H1 (cell line): ENCODE data around the gene ESYT2. TPM values are rescaled to one million over a fixed set of nuclear protein-coding genes. Genes with fewer than 3 reads are reported as not detected.

Experiments
- ATF3 ChIP-seq: IDR thresholded peaks from 2 replicates; pipeline ENCODE4 v1.6.1; 2011; ENCODE audit warnings: low read depth, mild to moderate bottlenecking, low read length; ENCODE audit not compliant: insufficient read depth
- BACH1 ChIP-seq: IDR thresholded peaks from 2 replicates; pipeline ENCODE4 v1.6.1; 2012; ENCODE audit warnings: low read length, improper control_type of control experiment
- CHD1 ChIP-seq: IDR thresholded peaks from 2 replicates; pipeline ENCODE4 v1.6.1; 2012; ENCODE audit warnings: low read depth, low read length, improper control_type of control experiment
- EGR1 ChIP-seq: IDR thresholded peaks from 2 replicates; pipeline ENCODE4 v1.6.1; 2011; ENCODE audit warnings: low read depth, low read length, borderline replicate concordance
- RNF2 ChIP-seq: fragments of 200-900, 300-1000 bp; sonication (generic); IDR thresholded peaks from 2 replicates; pipeline ENCODE4 v1.7.1; 2016; ENCODE audit warnings: borderline replicate concordance, low read depth, mild to moderate bottlenecking, antibody characterized with exemption, low read length; ENCODE audit not compliant: poor library complexity, severe bottlenecking; ENCODE audit errors: missing control alignments
- TAF1 ChIP-seq: IDR thresholded peaks from 2 replicates; pipeline ENCODE4 v1.6.1; 2011; ENCODE audit warnings: mild to moderate bottlenecking, low read depth, low read length
- TEAD4 ChIP-seq: IDR thresholded peaks from 2 replicates; pipeline ENCODE4 v1.6.1; 2012; ENCODE audit warnings: low read depth, low read length, inconsistent platforms, mixed read lengths
- polyA plus RNA-seq, 7 experiments: library from polyadenylated mRNA; depleted of rRNA in 3 of 7; stranded (reverse) in 5 of 7; unstranded in 2 of 7; fragments of >200 nt in 5 of 7; fragments of 200-250 nt in 2 of 7; gene quantifications; 1 replicate in 5 of 7; 2 replicates in 1 of 7; 4 replicates in 1 of 7; pipeline versions ENCODE4 v1.2.1 to v1.2.3, GENCODE V29; 2011 to 2013; ENCODE audit warnings: missing spikeins in 2 of 7, mixed read lengths in 2 of 7
- total RNA-seq: library from RNA; stranded (reverse); fragmentation: NEBNext Ultra II Directional; extraction: Animal tissue kit (Norgen Biotek cat#: 25700); gene quantifications from 2 replicates; pipeline ENCODE4 v1.2.1, GENCODE V29; 2021
- TF ChIP-seq, protein P1 (sequence below): fragments of 300-600 bp; sonication (generic); IDR thresholded peaks from 2 replicates; pipeline ENCODE4 v1.7.1; 2012; ENCODE audit warnings: low read length, moderate library complexity, mild to moderate bottlenecking, inconsistent platforms; ENCODE audit not compliant: insufficient replicate concordance

Gene ESYT2
- total and polyA plus RNA-seq, 2 of the 8 experiments (the other 6 are each of a cell fraction or from before 2014, with no cell fraction given) = 27.0 to 37.5 TPM

DNA sequence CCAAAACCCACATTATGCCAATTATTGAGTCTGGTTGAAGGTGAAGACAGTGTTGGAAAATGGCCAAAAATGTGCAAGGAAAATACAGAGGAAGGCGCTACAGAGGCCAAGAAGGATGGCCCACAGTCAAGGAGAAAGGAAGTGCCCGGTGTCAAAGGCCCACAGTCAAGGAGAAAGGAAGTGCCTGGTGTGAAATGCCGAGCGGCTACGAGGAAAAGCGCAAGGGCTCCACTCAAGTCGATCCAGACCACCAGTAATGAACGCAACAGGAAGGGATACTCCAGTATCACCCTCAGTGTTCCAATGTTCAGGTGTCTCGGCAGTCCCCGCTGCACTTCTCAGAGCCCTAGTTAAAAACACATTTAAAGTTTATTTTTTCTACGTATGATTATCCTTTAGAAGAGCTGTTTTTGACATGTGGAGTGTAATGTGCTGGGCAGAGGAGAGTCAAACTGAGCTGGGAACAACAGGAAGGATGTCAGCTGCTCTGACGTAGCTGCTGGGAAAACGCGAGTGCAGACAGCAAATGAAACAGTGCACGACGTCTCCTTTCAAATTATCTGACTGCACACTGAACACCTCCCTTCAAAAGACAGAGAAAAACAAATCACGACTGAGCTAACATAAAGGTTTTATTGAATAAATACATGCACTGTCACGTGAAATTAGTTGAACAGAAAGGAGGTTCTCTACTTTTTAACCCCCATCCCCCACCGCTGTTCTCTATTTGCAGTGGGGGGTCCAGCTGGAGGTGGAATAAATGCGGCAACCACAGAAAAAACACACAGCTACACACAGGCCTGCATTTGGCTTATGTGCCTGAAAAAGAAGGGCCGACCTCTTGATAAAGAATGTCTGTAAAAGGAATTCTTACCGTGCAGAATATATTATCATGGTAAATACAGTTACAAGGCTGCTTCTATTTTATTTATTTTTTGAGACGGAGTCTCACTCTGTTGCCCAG, 98.6 kb downstream of the ESYT2 start (continued):
- TF ChIP-seq, protein P1, sequence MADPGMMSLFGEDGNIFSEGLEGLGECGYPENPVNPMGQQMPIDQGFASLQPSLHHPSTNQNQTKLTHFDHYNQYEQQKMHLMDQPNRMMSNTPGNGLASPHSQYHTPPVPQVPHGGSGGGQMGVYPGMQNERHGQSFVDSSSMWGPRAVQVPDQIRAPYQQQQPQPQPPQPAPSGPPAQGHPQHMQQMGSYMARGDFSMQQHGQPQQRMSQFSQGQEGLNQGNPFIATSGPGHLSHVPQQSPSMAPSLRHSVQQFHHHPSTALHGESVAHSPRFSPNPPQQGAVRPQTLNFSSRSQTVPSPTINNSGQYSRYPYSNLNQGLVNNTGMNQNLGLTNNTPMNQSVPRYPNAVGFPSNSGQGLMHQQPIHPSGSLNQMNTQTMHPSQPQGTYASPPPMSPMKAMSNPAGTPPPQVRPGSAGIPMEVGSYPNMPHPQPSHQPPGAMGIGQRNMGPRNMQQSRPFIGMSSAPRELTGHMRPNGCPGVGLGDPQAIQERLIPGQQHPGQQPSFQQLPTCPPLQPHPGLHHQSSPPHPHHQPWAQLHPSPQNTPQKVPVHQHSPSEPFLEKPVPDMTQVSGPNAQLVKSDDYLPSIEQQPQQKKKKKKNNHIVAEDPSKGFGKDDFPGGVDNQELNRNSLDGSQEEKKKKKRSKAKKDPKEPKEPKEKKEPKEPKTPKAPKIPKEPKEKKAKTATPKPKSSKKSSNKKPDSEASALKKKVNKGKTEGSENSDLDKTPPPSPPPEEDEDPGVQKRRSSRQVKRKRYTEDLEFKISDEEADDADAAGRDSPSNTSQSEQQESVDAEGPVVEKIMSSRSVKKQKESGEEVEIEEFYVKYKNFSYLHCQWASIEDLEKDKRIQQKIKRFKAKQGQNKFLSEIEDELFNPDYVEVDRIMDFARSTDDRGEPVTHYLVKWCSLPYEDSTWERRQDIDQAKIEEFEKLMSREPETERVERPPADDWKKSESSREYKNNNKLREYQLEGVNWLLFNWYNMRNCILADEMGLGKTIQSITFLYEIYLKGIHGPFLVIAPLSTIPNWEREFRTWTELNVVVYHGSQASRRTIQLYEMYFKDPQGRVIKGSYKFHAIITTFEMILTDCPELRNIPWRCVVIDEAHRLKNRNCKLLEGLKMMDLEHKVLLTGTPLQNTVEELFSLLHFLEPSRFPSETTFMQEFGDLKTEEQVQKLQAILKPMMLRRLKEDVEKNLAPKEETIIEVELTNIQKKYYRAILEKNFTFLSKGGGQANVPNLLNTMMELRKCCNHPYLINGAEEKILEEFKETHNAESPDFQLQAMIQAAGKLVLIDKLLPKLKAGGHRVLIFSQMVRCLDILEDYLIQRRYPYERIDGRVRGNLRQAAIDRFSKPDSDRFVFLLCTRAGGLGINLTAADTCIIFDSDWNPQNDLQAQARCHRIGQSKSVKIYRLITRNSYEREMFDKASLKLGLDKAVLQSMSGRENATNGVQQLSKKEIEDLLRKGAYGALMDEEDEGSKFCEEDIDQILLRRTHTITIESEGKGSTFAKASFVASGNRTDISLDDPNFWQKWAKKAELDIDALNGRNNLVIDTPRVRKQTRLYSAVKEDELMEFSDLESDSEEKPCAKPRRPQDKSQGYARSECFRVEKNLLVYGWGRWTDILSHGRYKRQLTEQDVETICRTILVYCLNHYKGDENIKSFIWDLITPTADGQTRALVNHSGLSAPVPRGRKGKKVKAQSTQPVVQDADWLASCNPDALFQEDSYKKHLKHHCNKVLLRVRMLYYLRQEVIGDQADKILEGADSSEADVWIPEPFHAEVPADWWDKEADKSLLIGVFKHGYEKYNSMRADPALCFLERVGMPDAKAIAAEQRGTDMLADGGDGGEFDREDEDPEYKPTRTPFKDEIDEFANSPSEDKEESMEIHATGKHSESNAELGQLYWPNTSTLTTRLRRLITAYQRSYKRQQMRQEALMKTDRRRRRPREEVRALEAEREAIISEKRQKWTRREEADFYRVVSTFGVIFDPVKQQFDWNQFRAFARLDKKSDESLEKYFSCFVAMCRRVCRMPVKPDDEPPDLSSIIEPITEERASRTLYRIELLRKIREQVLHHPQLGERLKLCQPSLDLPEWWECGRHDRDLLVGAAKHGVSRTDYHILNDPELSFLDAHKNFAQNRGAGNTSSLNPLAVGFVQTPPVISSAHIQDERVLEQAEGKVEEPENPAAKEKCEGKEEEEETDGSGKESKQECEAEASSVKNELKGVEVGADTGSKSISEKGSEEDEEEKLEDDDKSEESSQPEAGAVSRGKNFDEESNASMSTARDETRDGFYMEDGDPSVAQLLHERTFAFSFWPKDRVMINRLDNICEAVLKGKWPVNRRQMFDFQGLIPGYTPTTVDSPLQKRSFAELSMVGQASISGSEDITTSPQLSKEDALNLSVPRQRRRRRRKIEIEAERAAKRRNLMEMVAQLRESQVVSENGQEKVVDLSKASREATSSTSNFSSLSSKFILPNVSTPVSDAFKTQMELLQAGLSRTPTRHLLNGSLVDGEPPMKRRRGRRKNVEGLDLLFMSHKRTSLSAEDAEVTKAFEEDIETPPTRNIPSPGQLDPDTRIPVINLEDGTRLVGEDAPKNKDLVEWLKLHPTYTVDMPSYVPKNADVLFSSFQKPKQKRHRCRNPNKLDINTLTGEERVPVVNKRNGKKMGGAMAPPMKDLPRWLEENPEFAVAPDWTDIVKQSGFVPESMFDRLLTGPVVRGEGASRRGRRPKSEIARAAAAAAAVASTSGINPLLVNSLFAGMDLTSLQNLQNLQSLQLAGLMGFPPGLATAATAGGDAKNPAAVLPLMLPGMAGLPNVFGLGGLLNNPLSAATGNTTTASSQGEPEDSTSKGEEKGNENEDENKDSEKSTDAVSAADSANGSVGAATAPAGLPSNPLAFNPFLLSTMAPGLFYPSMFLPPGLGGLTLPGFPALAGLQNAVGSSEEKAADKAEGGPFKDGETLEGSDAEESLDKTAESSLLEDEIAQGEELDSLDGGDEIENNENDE = no peak
- TF ChIP-seq ATF3 = no peak
- TF ChIP-seq EGR1 = no peak
- no peak for TF ChIP-seq TEAD4
- TF ChIP-seq RNF2 = no peak
- no peak for TF ChIP-seq CHD1
- no peak for TF ChIP-seq TAF1
- no peak for TF ChIP-seq BACH1
